Measurements from ENCODE around the gene MRPL4.

MRPL4 gene

GRCh38 chr19:10230173-10230860 is 21.7 kb upstream of the MRPL4 start:
- TF ChIP-seq TAF1 (IDR thresholded peaks at IDR 0.05; ENCODE audit: low read depth) (no peak), RAD21 (IDR thresholded peaks at IDR 0.05; ENCODE audit: low read depth) (no peak), FOXM1 (IDR thresholded peaks at IDR 0.05; ENCODE audit: borderline replicate concordance, low read depth) (no peak), REST (IDR thresholded peaks at IDR 0.05; ENCODE audit: low read depth) (no peak), EGR1 (IDR thresholded peaks at IDR 0.05) (no peak), EP300 (IDR thresholded peaks at IDR 0.05; ENCODE audit: borderline replicate concordance) (no peak), ZBTB7A (IDR thresholded peaks at IDR 0.05; ENCODE audit: low read depth) (peak; percentile 33; the same call in 1 of the 2 replicates), NFIC (IDR thresholded peaks at IDR 0.05) (no peak), TCF12 (IDR thresholded peaks at IDR 0.05; ENCODE audit: low read depth) (no peak)

GRCh38 chr19:10230861-10231611 is 21.0 kb upstream of the MRPL4 start, which contains the start of gene S1PR2:
Gene S1PR2, minus strand, starts transcription at chr19:10231331. Its CDS starts 6,426 bp downstream, at chr19:10224905.
- TF ChIP-seq TAF1 (IDR thresholded peaks at IDR 0.05; ENCODE audit: low read depth) (no peak; the same call in 1 of the 2 replicates), CREB1 (IDR thresholded peaks at IDR 0.05; ENCODE audit: low read depth) (peak; percentile 71), ZBTB7A (IDR thresholded peaks at IDR 0.05; ENCODE audit: low read depth) (peak; percentile 33), RAD21 (IDR thresholded peaks at IDR 0.05; ENCODE audit: low read depth) (no peak), EGR1 (IDR thresholded peaks at IDR 0.05) (0 out of 2 replicates have a peak, but pooled peaks have one; percentile 17)

- TF ChIP-seq CREB1 (IDR thresholded peaks at IDR 0.05; ENCODE audit: low read depth) (no peak), FOXM1 (IDR thresholded peaks at IDR 0.05; ENCODE audit: borderline replicate concordance, low read depth) (no peak), YY1 (IDR thresholded peaks at IDR 0.05; ENCODE audit: low read depth) (no peak), EP300 (IDR thresholded peaks at IDR 0.05; ENCODE audit: borderline replicate concordance) (no peak)
Measured at GRCh38 chr19:10231612-10232228, 20.3 kb upstream of the MRPL4 start.

GRCh38 chr19:10233946-10234345 is 18.1 kb upstream of the MRPL4 start:
- TF ChIP-seq RAD21 (IDR thresholded peaks at IDR 0.05; ENCODE audit: low read depth) = no peak
- TF ChIP-seq TCF12 (IDR thresholded peaks at IDR 0.05; ENCODE audit: low read depth) = no peak
- no peak for TF ChIP-seq MAX (IDR thresholded peaks at IDR 0.05)
- no peak for TF ChIP-seq TAF1 (IDR thresholded peaks at IDR 0.05; ENCODE audit: low read depth)
- no peak for TF ChIP-seq EGR1 (IDR thresholded peaks at IDR 0.05)

GRCh38 chr19:10235003-10235402 is 17.0 kb upstream of the MRPL4 start:
- TF ChIP-seq CREB1 (IDR thresholded peaks at IDR 0.05; ENCODE audit: low read depth) (no peak), TAF1 (IDR thresholded peaks at IDR 0.05; ENCODE audit: low read depth) (no peak), CEBPB (IDR thresholded peaks at IDR 0.05) (no peak), MAX (IDR thresholded peaks at IDR 0.05) (no peak), FOXM1 (IDR thresholded peaks at IDR 0.05; ENCODE audit: borderline replicate concordance, low read depth) (no peak), ZBTB7A (IDR thresholded peaks at IDR 0.05; ENCODE audit: low read depth) (no peak), EP300 (IDR thresholded peaks at IDR 0.05; ENCODE audit: borderline replicate concordance) (no peak), EGR1 (IDR thresholded peaks at IDR 0.05) (no peak), REST (IDR thresholded peaks at IDR 0.05; ENCODE audit: low read depth) (no peak), NFIC (IDR thresholded peaks at IDR 0.05) (no peak), YY1 (IDR thresholded peaks at IDR 0.05; ENCODE audit: low read depth) (no peak), USF1 (IDR thresholded peaks at IDR 0.05) (no peak), TEAD4 (IDR thresholded peaks at IDR 0.05) (no peak), TCF12 (IDR thresholded peaks at IDR 0.05; ENCODE audit: low read depth) (no peak), RAD21 (IDR thresholded peaks at IDR 0.05; ENCODE audit: low read depth) (no peak)

- TF ChIP-seq TEAD4 (IDR thresholded peaks at IDR 0.05) (no peak), YY1 (IDR thresholded peaks at IDR 0.05; ENCODE audit: low read depth) (no peak), USF1 (IDR thresholded peaks at IDR 0.05) (no peak), REST (IDR thresholded peaks at IDR 0.05; ENCODE audit: low read depth) (no peak), EGR1 (IDR thresholded peaks at IDR 0.05) (no peak), RAD21 (IDR thresholded peaks at IDR 0.05; ENCODE audit: low read depth) (no peak), CEBPB (IDR thresholded peaks at IDR 0.05) (no peak), TCF12 (IDR thresholded peaks at IDR 0.05; ENCODE audit: low read depth) (no peak), FOXM1 (IDR thresholded peaks at IDR 0.05; ENCODE audit: borderline replicate concordance, low read depth) (no peak), CREB1 (IDR thresholded peaks at IDR 0.05; ENCODE audit: low read depth) (no peak), MAX (IDR thresholded peaks at IDR 0.05) (no peak), EP300 (IDR thresholded peaks at IDR 0.05; ENCODE audit: borderline replicate concordance) (no peak), NFIC (IDR thresholded peaks at IDR 0.05) (no peak), ZBTB7A (IDR thresholded peaks at IDR 0.05; ENCODE audit: low read depth) (no peak), TAF1 (IDR thresholded peaks at IDR 0.05; ENCODE audit: low read depth) (no peak)
Measured at GRCh38 chr19:10237702-10238101, 14.3 kb upstream of the MRPL4 start.
